ENCODE results near the gene GSX2.
"Not testable (repeated sequence)": the region's sequence is repeated elsewhere in the genome, so short reads cannot be mapped to it uniquely, and the experiment has no call there.

GSX2 gene

GRCh38 chr4:54116246-54116645 lies 16.3 kb downstream of the GSX2 start:
- not testable (repeated sequence) for H3K9ac ChIP-seq (ENCODE audit: low read length)

GRCh38 chr4:54118850-54119589 lies 19.1 kb downstream of the GSX2 start:
- Histone ChIP-seq H3K9me3 (ENCODE audit: control insufficient read depth, low read length) (no peaks in the 10 kb centered on the region), H3K27me3 (ENCODE audit: control insufficient read depth, insufficient read depth, low read length) (peaks cover 13% of the 10 kb centered on the region), H3K4me3 (ENCODE audit: low read length) (no peak overlapping the region)

More at GRCh38 chr4:54116246-54116645, 16.3 kb downstream of the GSX2 start:
- H3K4me3 ChIP-seq (ENCODE audit: low read length); H3K4me1 ChIP-seq (ENCODE audit: control insufficient read depth, insufficient read depth, low read length); H3K9me3 ChIP-seq (ENCODE audit: control insufficient read depth, low read length); H3K36me3 ChIP-seq (ENCODE audit: control insufficient read depth, insufficient read depth, low read length): not testable (repeated sequence)
- H3K27me3 ChIP-seq (ENCODE audit: control insufficient read depth, insufficient read depth, low read length), result peaks cover 24% of the 10 kb centered on the region

GRCh38 chr4:54120518-54120917 lies 20.6 kb downstream of the GSX2 start:
- Histone ChIP-seq H3K36me3 (ENCODE audit: control insufficient read depth, insufficient read depth, low read length) (no peaks in the 10 kb centered on the region), H3K4me1 (ENCODE audit: control insufficient read depth, insufficient read depth, low read length) (no peaks in the 10 kb centered on the region), H3K9me3 (ENCODE audit: control insufficient read depth, low read length) (no peaks in the 10 kb centered on the region), H3K4me3 (ENCODE audit: low read length) (no peak overlapping the region), H3K27me3 (ENCODE audit: control insufficient read depth, insufficient read depth, low read length) (peaks cover 13% of the 10 kb centered on the region), H3K9ac (ENCODE audit: low read length) (no peak overlapping the region)

More at GRCh38 chr4:54118850-54119589, 19.1 kb downstream of the GSX2 start:
- no peaks in the 10 kb centered on the region for H3K4me1 ChIP-seq (ENCODE audit: control insufficient read depth, insufficient read depth, low read length)
- H3K9ac ChIP-seq (ENCODE audit: low read length), result no peak overlapping the region
- no peaks in the 10 kb centered on the region for H3K36me3 ChIP-seq (ENCODE audit: control insufficient read depth, insufficient read depth, low read length)

GRCh38 chr4:54127660-54128059 lies 27.7 kb downstream of the GSX2 start:
- peaks cover 3% of the 10 kb centered on the region for H3K27me3 ChIP-seq (ENCODE audit: control insufficient read depth, insufficient read depth, low read length)
- no peaks in the 10 kb centered on the region for H3K4me1 ChIP-seq (ENCODE audit: control insufficient read depth, insufficient read depth, low read length)
- H3K9me3 ChIP-seq (ENCODE audit: control insufficient read depth, low read length), result no peaks in the 10 kb centered on the region
- no peaks in the 10 kb centered on the region for H3K36me3 ChIP-seq (ENCODE audit: control insufficient read depth, insufficient read depth, low read length)
- H3K4me3 ChIP-seq (ENCODE audit: low read length), result no peak overlapping the region
- H3K9ac ChIP-seq (ENCODE audit: low read length), result no peak overlapping the region

- H3K36me3 ChIP-seq (ENCODE audit: control insufficient read depth, insufficient read depth, low read length); H3K9ac ChIP-seq (ENCODE audit: low read length); H3K27me3 ChIP-seq (ENCODE audit: control insufficient read depth, insufficient read depth, low read length); H3K9me3 ChIP-seq (ENCODE audit: control insufficient read depth, low read length); H3K4me1 ChIP-seq (ENCODE audit: control insufficient read depth, insufficient read depth, low read length); H3K4me3 ChIP-seq (ENCODE audit: low read length): not testable (repeated sequence)
Observed at GRCh38 chr4:54128694-54129093, 28.7 kb downstream of the GSX2 start.

GRCh38 chr4:54139332-54139731 lies 39.4 kb downstream of the GSX2 start:
- Histone ChIP-seq H3K36me3 (ENCODE audit: control insufficient read depth, insufficient read depth, low read length) (no peaks in the 10 kb centered on the region), H3K4me3 (ENCODE audit: low read length) (no peak overlapping the region), H3K4me1 (ENCODE audit: control insufficient read depth, insufficient read depth, low read length) (peaks cover under 1% of the 10 kb centered on the region), H3K9ac (ENCODE audit: low read length) (no peak overlapping the region), H3K9me3 (ENCODE audit: control insufficient read depth, low read length) (no peaks in the 10 kb centered on the region), H3K27me3 (ENCODE audit: control insufficient read depth, insufficient read depth, low read length) (peaks cover 48% of the 10 kb centered on the region)

GRCh38 chr4:54140287-54140686 lies 40.3 kb downstream of the GSX2 start:
- H3K9ac ChIP-seq (ENCODE audit: low read length), result no peak overlapping the region
- no peaks in the 10 kb centered on the region for H3K36me3 ChIP-seq (ENCODE audit: control insufficient read depth, insufficient read depth, low read length)
- H3K9me3 ChIP-seq (ENCODE audit: control insufficient read depth, low read length), result no peaks in the 10 kb centered on the region
- peaks cover 48% of the 10 kb centered on the region for H3K27me3 ChIP-seq (ENCODE audit: control insufficient read depth, insufficient read depth, low read length)
- H3K4me1 ChIP-seq (ENCODE audit: control insufficient read depth, insufficient read depth, low read length), result peaks cover 7% of the 10 kb centered on the region
- H3K4me3 ChIP-seq (ENCODE audit: low read length), result no peak overlapping the region

- no peak overlapping the region for H3K4me3 ChIP-seq (ENCODE audit: low read length)
- peaks cover 57% of the 10 kb centered on the region for H3K27me3 ChIP-seq (ENCODE audit: control insufficient read depth, insufficient read depth, low read length)
- peaks cover 7% of the 10 kb centered on the region for H3K4me1 ChIP-seq (ENCODE audit: control insufficient read depth, insufficient read depth, low read length)
- H3K9ac ChIP-seq (ENCODE audit: low read length), result no peak overlapping the region
- no peaks in the 10 kb centered on the region for H3K36me3 ChIP-seq (ENCODE audit: control insufficient read depth, insufficient read depth, low read length)
- H3K9me3 ChIP-seq (ENCODE audit: control insufficient read depth, low read length), result no peaks in the 10 kb centered on the region
Observed at GRCh38 chr4:54144199-54144598, 44.2 kb downstream of the GSX2 start.

GRCh38 chr4:54144661-54145171 lies 44.8 kb downstream of the GSX2 start:
- H3K4me3 ChIP-seq (ENCODE audit: low read length), result no peak overlapping the region
- peaks cover 54% of the 10 kb centered on the region for H3K27me3 ChIP-seq (ENCODE audit: control insufficient read depth, insufficient read depth, low read length)
- H3K9me3 ChIP-seq (ENCODE audit: control insufficient read depth, low read length), result no peaks in the 10 kb centered on the region
- H3K4me1 ChIP-seq (ENCODE audit: control insufficient read depth, insufficient read depth, low read length), result peaks cover 7% of the 10 kb centered on the region
- H3K9ac ChIP-seq (ENCODE audit: low read length), result no peak overlapping the region
- no peaks in the 10 kb centered on the region for H3K36me3 ChIP-seq (ENCODE audit: control insufficient read depth, insufficient read depth, low read length)

- no peak overlapping the region for H3K4me3 ChIP-seq (ENCODE audit: low read length)
- H3K27me3 ChIP-seq (ENCODE audit: control insufficient read depth, insufficient read depth, low read length), result peaks cover 52% of the 10 kb centered on the region
- no peak overlapping the region for H3K9ac ChIP-seq (ENCODE audit: low read length)
- H3K36me3 ChIP-seq (ENCODE audit: control insufficient read depth, insufficient read depth, low read length), result no peaks in the 10 kb centered on the region
- no peaks in the 10 kb centered on the region for H3K9me3 ChIP-seq (ENCODE audit: control insufficient read depth, low read length)
- H3K4me1 ChIP-seq (ENCODE audit: control insufficient read depth, insufficient read depth, low read length), result peaks cover 7% of the 10 kb centered on the region
Observed at GRCh38 chr4:54146139-54146538, 46.2 kb downstream of the GSX2 start.

GRCh38 chr4:54149323-54149722 lies 49.4 kb downstream of the GSX2 start:
- Histone ChIP-seq H3K4me3 (ENCODE audit: low read length) (no peak overlapping the region), H3K36me3 (ENCODE audit: control insufficient read depth, insufficient read depth, low read length) (no peaks in the 10 kb centered on the region), H3K9ac (ENCODE audit: low read length) (no peak overlapping the region), H3K4me1 (ENCODE audit: control insufficient read depth, insufficient read depth, low read length) (peaks cover 7% of the 10 kb centered on the region), H3K27me3 (ENCODE audit: control insufficient read depth, insufficient read depth, low read length) (peaks cover 51% of the 10 kb centered on the region), H3K9me3 (ENCODE audit: control insufficient read depth, low read length) (no peaks in the 10 kb centered on the region)
